GM12872 (cell line): ENCODE results near the gene DAZAP1.

Experiments used
- TF ChIP-seq, protein P1 (sequence below): IDR thresholded peaks from 3 replicates; pipeline ENCODE4 v1.5.1; 2011; ENCODE audit warnings: low read depth, mild to moderate bottlenecking, low read length, moderate library complexity; ENCODE audit not compliant: insufficient read depth

DAZAP1 gene

DNA sequence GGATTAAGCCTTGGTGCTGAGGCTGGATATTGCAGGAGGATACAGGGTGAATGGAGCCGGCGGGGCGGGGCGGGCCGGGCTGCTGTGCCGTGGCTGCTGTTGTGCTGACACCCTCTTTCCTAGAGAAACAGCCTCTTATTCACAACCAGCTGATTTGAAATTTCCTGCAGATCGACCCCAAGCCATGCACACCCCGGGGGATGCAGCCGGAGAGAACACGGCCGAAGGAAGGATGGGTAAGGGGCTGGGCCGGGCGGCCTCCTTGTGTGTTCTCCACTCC, 11.1 kb downstream of the DAZAP1 start:
- TF ChIP-seq, protein P1, sequence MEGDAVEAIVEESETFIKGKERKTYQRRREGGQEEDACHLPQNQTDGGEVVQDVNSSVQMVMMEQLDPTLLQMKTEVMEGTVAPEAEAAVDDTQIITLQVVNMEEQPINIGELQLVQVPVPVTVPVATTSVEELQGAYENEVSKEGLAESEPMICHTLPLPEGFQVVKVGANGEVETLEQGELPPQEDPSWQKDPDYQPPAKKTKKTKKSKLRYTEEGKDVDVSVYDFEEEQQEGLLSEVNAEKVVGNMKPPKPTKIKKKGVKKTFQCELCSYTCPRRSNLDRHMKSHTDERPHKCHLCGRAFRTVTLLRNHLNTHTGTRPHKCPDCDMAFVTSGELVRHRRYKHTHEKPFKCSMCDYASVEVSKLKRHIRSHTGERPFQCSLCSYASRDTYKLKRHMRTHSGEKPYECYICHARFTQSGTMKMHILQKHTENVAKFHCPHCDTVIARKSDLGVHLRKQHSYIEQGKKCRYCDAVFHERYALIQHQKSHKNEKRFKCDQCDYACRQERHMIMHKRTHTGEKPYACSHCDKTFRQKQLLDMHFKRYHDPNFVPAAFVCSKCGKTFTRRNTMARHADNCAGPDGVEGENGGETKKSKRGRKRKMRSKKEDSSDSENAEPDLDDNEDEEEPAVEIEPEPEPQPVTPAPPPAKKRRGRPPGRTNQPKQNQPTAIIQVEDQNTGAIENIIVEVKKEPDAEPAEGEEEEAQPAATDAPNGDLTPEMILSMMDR: no peak

- TF ChIP-seq, protein P1: no peak
Measured at GRCh38 chr19:1418951-1419738, 11.8 kb downstream of the DAZAP1 start.

DNA sequence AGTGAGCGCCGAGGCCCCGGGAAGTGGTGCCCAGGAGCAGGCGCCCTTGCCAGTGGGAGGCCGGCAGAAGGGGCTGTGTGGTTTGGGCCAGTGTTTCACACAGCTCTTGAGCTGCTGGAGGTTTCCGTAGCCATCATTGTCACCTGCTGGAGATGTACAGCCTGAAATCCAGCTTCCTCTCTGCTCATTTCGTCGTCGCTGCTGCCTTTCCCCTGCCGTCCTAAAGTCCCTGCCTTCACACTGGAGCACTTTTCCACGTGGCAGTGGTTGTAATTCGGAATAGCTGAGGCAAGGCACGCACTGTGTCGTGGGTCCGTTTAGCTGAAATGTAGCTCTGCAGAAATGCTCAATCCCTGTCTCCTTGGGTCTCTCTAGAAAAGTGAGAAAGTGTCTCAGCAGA, 13.2 kb downstream of the DAZAP1 start:
- TF ChIP-seq, protein P1: no peak

GRCh38 chr19:1421218-1421957, 14.0 kb downstream of the DAZAP1 start:
- TF ChIP-seq, protein P1: no peak

GRCh38 chr19:1421958-1422305, 14.5 kb downstream of the DAZAP1 start:
- TF ChIP-seq, protein P1: no peak

- TF ChIP-seq, protein P1: no peak
Measured at GRCh38 chr19:1422360-1422759, 15.0 kb downstream of the DAZAP1 start.

DNA sequence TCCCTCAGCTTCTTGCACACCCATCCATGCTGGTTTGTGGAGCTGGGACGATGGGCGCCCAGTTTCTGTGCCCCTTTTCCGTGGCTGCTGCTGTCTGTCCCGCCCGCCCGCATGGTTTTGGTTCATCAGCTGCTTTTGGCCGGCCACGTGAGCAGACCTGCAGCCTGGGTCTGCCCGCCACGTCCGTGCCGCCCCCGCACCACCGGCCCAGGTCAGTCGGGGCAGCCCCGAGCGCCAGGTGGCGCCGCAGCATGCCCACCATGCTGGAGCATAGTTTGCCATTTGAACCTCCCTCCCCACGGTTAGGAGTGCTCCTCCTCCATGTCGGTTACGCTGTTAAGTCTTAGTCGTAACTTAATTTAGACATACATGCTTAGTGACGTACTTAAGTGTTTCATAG, 15.6 kb downstream of the DAZAP1 start:
- TF ChIP-seq, protein P1: no peak
